SW 1271 (cell line): ENCODE results near the gene PZP.

Source experiments
- DNase-seq, 2 experiments: peaks; one replicate each; lab custom pipeline; 2025; lab: John Stamatoyannopoulos, UW

Gene PZP

DNA sequence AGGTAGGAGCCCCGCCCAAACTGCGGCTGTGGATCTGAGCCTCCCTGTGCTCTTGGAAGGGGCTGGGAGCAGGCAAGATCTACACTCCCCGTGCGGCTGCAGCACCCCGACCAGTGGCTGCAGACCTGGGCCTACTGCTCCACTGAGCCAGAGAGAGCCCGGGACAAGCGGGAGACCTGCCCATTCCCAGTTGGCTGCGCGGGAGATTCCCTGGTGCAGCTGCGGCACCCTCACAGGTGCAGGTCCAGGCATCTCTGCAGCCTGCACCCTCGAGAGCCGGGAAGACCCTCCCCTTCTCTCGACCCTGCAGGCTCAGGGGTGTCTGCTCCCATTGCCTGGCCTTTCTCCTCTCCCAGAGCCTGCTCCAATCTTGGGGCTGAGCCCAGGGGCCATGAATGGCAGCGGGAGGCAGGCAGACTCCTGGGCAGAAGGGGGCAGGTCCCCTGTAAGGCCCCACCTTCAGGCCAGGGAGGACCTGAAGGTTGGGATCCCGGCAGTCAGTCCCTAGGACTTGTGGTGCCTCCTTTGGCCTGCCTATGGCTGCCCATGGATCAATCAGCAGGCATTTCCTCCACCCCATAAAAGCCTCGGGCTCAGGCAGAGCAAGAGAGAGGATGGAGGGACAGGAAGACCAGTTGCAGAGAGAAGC lies 83.7 kb downstream of the PZP start:
- DNase-seq = no peak

DNA sequence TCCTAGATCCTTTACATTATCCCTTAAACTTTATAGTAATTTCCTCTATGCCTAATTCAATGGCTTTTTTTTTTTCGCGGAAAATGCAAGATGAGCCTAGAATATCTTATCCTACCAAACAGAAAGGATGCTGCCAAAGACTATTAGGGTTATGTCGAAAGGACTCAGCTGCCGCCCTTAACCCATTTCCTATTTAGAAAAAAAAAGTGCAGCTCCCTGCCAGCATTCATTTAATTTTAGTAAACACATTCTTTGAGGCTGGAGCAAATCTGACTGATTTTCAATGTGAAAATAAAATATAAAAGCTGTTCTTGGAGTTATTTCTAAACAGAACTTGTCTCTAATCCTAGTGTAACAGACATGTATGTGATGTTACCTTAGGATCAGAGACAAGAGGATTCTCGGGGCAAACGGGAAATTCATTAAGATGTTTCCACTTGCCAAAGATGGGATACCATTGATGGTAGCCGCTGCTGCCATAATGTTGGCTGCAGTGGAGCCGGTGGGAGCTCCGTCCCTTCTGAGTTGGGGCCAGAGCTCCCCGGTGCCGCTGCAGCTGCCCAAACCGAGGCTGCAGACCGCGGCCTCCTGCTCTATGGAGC lies 84.3 kb downstream of the PZP start:
- no peak for DNase-seq

DNA sequence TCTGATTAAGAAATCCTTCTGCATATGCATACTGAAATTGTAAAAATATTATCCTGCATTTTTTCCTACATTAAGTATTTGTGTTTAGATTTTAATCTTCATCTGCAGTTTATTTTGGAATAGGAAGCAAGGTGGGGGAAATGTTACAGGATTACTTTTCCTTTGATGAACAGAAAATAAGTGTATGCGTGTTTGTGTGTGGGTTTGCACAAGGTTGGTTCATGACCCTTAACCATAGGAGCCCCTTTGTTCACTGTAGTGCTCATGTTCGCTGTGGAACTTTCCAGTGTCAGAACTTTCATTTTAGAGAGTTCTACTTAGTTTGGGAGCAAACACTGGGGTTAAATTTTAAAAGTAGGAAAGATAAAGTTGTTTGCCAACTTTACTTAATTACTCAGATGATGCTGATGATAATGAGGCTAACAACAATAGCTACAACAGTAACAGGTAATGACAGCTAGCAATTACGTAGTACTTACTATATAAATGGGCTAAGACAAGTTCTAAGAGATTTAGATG lies 86.0 kb downstream of the PZP start:
- no peak for DNase-seq

- DNase-seq = no peak
Observed at GRCh38 chr12:9120487-9121184, 87.6 kb downstream of the PZP start.

DNA sequence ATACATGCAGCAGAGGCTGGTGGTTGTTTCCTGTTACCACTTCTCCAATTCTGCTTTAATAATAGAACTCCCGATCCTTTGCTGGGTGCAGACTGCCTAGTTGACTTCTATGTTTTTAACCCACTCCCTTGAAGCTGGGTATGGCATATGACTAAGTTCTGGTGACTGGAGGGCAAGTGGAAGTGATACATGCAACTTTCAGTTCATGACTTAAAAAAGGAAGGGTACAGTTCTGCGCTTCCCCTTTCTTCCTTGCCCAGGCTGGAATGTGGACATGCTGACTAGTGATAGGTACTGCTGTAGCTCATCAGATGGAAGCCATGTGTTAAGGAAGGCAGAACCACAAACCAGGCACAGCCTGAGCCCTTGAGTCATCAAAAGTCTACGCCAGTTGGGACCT lies 90.0 kb downstream of the PZP start:
- DNase-seq = no peak

- no peak for DNase-seq
Observed at GRCh38 chr12:9115731-9116559, 92.2 kb downstream of the PZP start, which contains the start of gene A2M. TSS of gene A2M (minus strand) at chr12:9115919. CDS start at chr12:9115849, 70 bp downstream.

- DNase-seq = no peak
Observed at GRCh38 chr12:9114946-9115345, 93.2 kb downstream of the PZP start.

DNA sequence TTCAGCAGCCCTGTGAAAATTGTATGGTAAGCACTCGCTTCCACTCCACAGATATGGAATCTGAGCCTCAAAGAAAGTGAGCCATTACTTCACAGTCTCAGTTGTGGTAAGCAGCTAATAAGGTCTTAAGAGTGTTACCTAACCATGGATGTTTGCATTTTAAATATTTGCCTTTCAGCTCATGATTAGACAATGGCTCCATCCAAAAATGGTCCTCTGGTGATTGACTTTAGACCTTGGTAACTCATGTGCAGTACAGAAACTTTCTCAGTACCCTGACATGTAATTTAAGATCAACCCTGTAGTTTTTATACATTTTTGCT lies 94.2 kb downstream of the PZP start:
- no peak for DNase-seq

GRCh38 chr12:9113296-9113986 lies 94.8 kb downstream of the PZP start:
- DNase-seq = no peak

DNA sequence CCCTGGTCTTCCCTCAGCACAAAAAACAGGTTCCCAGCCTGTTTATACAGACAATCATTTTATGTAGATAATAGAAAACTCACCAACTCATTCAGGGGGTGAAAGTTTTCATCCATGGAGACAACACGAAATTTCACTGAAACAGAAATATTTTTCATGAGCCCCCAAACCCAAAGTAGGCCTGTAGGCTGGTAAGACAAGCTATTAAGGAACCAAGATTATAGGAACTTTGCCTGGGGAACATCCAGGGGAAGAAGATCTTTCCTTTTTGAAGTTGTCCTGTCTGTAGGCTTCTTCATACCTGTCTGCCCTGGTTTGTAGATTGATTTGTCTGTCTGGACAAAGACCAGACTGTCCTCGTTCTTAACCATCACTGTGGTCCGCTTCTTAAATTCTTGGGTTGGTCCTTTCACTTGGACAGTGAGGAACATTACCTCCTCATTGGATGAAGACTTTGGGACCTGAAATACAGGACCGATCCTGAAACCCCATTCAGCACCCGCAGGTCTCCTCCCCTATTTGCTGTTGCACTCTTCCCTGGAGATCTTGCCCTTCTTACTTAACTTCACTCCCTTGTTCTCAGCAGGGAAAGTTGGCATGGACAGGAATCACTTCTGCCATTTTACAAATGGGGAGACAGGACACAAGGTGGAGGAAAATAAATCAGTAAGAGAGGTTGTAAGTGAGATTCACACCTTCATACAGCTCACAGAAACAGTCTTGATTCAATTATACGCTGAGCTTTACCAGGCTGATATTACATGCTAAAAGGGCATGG lies 95.9 kb downstream of the PZP start:
- no peak for DNase-seq

- DNase-seq = no peak
Observed at GRCh38 chr12:9111525-9111924, 96.7 kb downstream of the PZP start.

DNA sequence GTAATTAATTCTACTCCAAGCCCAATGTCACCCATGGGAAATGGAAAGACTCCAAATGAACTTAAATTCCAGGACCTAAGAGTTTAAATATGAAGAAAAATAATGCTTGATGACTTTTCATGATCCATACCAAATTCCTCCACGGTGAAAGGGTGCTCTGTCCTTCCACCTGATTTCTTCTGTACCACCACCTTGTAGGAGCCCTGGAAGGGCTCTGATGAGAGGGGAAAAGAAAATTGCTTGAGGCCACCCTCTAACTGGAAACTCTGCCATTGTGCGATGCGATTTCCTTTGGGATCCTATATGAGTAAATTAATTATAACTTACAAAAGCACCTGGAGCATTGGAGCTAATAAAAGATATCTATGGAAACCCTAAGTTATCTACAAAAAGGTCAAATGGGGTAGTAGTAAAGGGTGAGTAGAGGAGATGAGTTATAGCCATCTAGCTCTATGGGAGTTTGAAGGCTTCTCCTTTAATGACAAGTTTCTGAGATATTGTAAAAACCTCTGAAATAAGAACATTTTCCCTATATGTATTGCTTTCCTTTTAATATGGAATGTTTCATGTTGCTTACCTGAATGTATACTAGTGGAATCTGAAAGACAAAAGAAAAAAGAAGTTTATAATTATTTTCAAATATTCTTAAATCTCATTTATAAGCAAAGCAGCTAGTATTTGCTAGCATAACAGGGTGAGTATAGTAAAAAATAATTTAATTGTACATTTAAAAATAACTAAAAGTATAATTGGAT lies 98.3 kb downstream of the PZP start:
- DNase-seq = no peak

GRCh38 chr12:9109213-9109522 lies 99.0 kb downstream of the PZP start:
- no peak for DNase-seq

- DNase-seq = no peak
Observed at GRCh38 chr12:9108504-9109212, 99.5 kb downstream of the PZP start.

DNA sequence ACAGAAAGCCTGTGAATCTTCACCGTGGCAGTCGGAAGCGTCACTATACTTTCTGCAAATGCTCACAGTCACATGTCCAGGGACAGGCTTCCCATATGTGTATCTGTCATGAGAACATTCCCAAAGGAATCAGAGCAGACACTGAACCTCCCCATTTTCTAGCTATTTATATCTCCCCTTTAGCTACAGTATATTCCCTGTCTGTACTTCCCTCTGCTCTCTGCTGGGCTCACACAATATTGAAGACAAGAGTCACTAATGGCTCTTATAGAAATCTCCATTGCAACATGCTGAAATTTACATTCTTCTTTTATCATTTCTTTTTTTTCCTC lies 100.7 kb downstream of the PZP start:
- DNase-seq = no peak

GRCh38 chr12:9106610-9107541 lies 101.3 kb downstream of the PZP start:
- no peak for DNase-seq

DNA sequence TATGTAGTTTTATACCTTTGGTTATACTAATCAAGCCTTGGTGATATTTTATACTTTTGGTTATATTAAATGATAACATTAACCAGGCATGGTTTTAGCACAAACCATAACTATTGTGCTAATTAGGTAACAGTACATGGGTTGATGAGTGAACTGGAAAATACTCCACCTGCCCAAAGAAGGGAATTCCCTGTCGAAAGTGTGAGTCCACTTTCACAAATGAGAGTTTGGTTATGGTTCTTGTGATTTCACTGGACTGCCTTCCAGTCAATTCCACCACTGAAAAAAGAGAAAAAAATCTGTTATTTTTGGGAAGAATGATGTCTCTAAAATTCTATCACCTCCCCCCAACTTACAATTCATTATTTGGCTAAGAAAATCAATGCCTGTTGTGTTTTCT lies 102.1 kb downstream of the PZP start:
- DNase-seq = no peak

GRCh38 chr12:9104767-9105423 lies 103.3 kb downstream of the PZP start:
- DNase-seq = no peak
